ENCODE data around the gene DGKQ. TPM values are rescaled to one million over a fixed set of nuclear protein-coding genes. Genes with fewer than 3 reads are reported as not detected.

DGKQ gene
- total RNA-seq, 2 experiments from 2014 or later: 9.3 to 11.3 TPM

DNA sequence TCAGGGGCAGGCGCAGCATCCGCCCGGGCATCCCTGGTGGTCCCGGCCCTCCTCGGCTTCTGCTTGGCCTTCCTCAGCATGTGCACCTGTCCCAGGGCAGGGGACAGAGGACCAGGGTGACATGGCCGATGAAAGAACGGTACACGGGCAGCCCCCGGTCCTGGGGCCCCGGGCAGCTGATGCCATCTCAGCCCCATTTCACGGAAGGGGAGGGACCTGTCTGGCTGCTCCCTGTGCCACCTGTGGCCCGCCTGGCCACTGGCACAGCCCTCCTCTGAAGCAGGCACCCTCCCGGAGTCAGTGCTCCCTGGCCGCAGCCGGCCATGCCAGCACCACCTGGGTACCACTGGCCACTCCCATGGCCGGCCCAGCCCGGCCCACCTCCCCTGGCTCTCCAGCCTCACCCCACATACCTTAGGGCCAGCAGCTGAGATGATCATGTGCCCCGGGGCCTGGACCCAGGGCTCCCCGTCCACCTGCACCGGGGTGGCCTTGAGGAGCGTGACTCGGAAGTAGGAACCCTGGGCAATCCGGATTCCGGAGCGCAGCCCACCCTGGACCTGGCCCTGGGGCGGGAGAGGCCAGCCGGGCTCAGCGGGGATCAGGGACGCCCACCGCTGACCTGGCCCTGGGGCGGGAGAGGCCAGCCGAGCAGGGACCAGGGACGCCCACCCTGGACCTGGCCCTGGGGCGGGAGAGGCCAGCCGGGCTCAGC is 12.6 kb downstream of the DGKQ start:
- ChIA-PET CTCF (no interaction called here), POLR2A (no interaction called here)
- H3K4me3 Mint-ChIP-seq: no peak overlapping the region
- no peak overlapping the region for H3K27ac Mint-ChIP-seq
- intact Hi-C loops (cut with DNase I, micrococcal nuclease): no loop called here
- no peaks in the 10 kb centered on the region for H3K4me1 Mint-ChIP-seq
- DNase-seq (no peak), ATAC-seq (no peak)
- no peaks in the 10 kb centered on the region for H3K9me3 Mint-ChIP-seq (ENCODE audit: low read depth)
- H3K27me3 Mint-ChIP-seq: no peaks in the 10 kb centered on the region
- H3K36me3 Mint-ChIP-seq (ENCODE audit: low read depth): peaks cover 1% of the 10 kb centered on the region

DNA sequence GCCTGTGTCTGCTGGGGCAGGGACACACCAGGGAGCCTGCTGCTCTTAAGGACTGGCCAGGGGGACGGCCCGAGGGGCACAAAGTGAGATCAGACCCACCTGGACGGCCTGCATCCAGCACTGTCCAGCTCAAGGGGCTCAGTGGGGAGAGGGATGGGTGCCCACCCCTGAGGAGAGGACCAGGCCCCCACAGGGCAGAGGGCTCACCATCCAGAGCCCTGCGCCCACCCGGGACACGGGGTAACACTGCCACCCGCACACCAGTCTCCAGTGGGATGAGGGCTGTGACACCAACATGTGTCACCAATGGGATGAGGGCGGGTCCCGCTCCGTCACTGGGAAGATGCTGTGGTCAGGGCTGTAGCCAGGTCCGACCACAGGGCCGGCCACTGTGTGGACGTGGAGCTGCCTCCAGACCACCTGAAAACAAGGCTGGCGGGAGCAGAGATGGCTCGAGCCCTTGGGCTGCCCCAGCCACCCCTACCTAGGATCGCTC is 13.2 kb downstream of the DGKQ start:
- intact Hi-C loops (cut with DNase I, micrococcal nuclease): no loop called here
- no peak overlapping the region for H3K27ac Mint-ChIP-seq
- no peaks in the 10 kb centered on the region for H3K4me1 Mint-ChIP-seq

DNA sequence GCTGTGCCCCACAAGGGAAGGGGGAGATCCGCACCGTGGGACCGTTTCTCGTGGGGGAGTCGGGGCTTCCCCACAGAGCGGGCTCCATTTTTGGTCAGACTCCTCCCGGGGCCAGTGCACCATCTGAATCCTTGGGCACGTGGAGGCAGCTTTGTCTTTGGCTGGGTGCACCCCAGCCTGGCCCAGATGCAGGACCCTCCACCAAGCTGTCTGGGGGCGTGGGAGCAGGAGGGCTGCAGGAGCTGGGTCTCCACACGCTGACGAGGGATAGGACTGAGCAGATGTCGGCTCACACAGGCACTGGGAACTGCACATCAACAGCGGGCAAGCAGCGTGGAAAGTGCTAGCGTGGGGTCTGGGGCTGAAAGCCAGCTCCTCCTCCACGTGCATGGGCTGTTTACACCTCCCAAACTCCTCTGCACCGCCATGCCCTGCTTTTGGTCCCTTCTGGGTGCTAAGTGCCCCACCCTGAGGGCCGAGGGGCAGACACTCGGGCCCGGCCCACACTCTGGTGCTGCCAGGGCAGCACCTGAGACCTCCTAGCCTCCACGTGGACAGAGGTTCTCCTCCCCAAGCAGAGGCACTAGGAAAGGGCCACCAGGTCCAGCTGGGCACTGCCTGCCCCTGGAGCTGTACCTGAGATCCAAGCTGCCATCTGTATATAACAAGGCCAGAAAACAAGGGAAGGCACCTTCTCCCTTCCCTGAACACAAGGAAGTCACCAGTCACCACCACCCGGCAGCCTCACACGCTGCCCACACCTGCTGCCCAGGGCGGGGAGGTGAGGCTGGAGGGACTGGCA is 13.8 kb downstream of the DGKQ start:
- Mint-ChIP-seq H3K4me3 (no peak overlapping the region), H3K9me3 (ENCODE audit: low read depth) (no peaks in the 10 kb centered on the region), H3K4me1 (no peaks in the 10 kb centered on the region), H3K27me3 (no peaks in the 10 kb centered on the region), H3K36me3 (ENCODE audit: low read depth) (peaks cover 4% of the 10 kb centered on the region), H3K27ac (no peak overlapping the region)
- DNase-seq: no peak
- CTCF ChIA-PET: interaction anchor here (0.6 kb wide), 1 partner anchor 350 kb away, joined by 3 read pairs; no protein-coding TSS in a partner anchor
- intact Hi-C loops (cut with DNase I, micrococcal nuclease): no loop called here
- ATAC-seq: no peak
- POLR2A ChIA-PET: interaction anchor here (0.6 kb wide), 2 partner anchors 30 to 51 kb away, joined by 4 read pairs; no protein-coding TSS in a partner anchor

More for the DNA sequence above, 13.2 kb downstream of the DGKQ start:
- Mint-ChIP-seq H3K36me3 (ENCODE audit: low read depth) (peaks cover 1% of the 10 kb centered on the region), H3K9me3 (ENCODE audit: low read depth) (no peaks in the 10 kb centered on the region), H3K4me3 (no peak overlapping the region), H3K27me3 (no peaks in the 10 kb centered on the region)
- ChIA-PET POLR2A (no interaction called here), CTCF (no interaction called here)
- no peak for DNase-seq
- no peak for ATAC-seq

DNA sequence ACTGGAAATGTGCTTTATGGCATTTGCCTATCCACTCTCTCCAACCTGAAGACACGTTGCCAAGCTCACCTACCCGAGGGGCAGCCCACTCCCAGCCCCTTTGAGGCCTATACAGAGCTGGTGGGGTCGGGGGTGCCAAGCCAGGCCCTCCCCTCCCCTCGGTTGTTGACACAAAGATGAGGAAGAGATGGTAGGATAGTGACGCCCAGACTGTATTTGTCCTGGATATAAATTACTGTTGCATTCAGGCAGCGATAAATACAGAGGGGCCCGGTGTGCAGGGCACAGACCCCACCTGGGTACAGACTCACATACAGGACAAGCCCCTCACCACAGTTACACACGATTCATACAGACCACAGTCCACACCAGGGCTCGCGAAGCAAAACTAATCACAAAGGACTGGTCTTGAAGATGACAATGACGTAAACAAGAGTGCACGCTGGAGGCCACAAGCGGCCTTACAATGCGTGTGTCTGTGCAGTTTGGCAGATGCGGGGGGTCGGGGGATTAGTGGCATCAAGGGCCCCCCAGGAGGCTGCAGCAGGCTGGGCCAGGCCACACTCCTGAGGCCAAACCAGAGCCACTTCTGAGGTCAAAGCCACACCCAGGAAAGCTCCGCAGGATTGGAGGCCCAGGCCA is 14.6 kb downstream of the DGKQ start:
- no peak for DNase-seq
- Mint-ChIP-seq H3K36me3 (ENCODE audit: low read depth) (peaks cover 7% of the 10 kb centered on the region), H3K27me3 (no peaks in the 10 kb centered on the region), H3K9me3 (ENCODE audit: low read depth) (no peaks in the 10 kb centered on the region), H3K27ac (no peak overlapping the region), H3K4me3 (no peak overlapping the region), H3K4me1 (no peaks in the 10 kb centered on the region)
- ChIA-PET CTCF (interaction anchor here (0.6 kb wide), 1 partner anchor 350 kb away, joined by 3 read pairs; no protein-coding TSS in a partner anchor), POLR2A (interaction anchor here (0.6 kb wide), 1 partner anchor 50 kb away, joined by 4 read pairs; no protein-coding TSS in a partner anchor)
- no peak for ATAC-seq
- intact Hi-C loops (cut with DNase I, micrococcal nuclease): no loop called here

DNA sequence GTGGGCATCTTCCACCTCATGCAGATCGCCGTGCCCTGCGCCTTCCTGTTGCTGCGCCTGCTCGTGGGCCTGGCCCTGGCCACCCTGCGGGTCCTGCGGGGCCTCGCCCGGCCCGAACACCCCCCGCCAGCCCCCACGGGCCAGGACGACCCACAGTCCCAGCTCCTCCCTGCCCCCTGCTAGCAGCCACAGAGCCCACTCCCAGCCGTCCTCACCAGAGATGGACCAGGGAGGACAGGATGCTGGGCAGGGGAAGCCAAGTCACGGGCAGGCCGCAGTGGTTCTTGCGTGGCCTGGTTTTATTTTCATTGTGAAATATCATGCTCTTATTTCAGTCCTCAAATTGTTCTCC is 15.1 kb downstream of the DGKQ start:
- Mint-ChIP-seq H3K27me3 (no peaks in the 10 kb centered on the region), H3K27ac (no peak overlapping the region), H3K4me1 (no peaks in the 10 kb centered on the region), H3K4me3 (no peak overlapping the region), H3K9me3 (ENCODE audit: low read depth) (no peaks in the 10 kb centered on the region), H3K36me3 (ENCODE audit: low read depth) (peaks cover 10% of the 10 kb centered on the region)
- intact Hi-C loops (cut with DNase I, micrococcal nuclease): no loop called here
- ATAC-seq: no peak
- DNase-seq: no peak
- ChIA-PET POLR2A (no interaction called here), CTCF (no interaction called here)

DNA sequence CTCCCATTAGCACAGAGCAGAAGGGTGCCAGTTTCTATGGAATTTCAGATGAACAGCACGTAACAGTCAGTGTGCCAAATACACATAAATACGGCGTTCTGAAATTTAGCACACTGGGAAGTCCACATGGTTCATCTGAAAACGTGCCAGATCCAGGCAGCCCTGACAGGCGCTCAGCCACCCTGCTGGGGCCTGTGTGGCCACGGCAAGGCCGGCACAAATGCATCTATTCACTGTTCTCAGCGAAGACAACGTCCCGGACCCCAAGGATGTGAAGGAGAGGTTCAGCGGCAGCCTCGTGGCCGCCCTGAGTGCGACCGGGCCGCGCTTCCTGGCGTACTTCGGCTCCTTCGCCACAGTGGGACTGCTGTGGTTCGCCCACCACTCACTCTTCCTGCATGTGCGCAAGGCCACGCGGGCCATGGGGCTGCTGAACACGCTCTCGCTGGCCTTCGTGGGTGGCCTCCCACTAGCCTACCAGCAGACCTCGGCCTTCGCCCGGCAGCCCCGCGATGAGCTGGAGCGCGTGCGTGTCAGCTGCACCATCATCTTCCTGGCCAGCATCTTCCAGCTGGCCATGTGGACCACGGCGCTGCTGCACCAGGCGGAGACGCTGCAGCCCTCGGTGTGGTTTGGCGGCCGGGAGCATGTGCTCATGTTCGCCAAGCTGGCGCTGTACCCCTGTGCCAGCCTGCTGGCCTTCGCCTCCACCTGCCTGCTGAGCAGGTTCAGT is 15.6 kb downstream of the DGKQ start:
- no peak overlapping the region for H3K27ac Mint-ChIP-seq
- intact Hi-C loops (cut with DNase I, micrococcal nuclease): no loop called here
- H3K4me3 Mint-ChIP-seq: no peak overlapping the region
- CTCF ChIA-PET: interaction anchor here (0.6 kb wide), 1 partner anchor 290 kb away, joined by 3 read pairs; no protein-coding TSS in a partner anchor
- ATAC-seq (no peak), DNase-seq (no peak)
- no peaks in the 10 kb centered on the region for H3K9me3 Mint-ChIP-seq (ENCODE audit: low read depth)
- H3K27me3 Mint-ChIP-seq: no peaks in the 10 kb centered on the region
- H3K4me1 Mint-ChIP-seq: no peaks in the 10 kb centered on the region
- POLR2A ChIA-PET: no interaction called here
- peaks cover 12% of the 10 kb centered on the region for H3K36me3 Mint-ChIP-seq (ENCODE audit: low read depth)

DNA sequence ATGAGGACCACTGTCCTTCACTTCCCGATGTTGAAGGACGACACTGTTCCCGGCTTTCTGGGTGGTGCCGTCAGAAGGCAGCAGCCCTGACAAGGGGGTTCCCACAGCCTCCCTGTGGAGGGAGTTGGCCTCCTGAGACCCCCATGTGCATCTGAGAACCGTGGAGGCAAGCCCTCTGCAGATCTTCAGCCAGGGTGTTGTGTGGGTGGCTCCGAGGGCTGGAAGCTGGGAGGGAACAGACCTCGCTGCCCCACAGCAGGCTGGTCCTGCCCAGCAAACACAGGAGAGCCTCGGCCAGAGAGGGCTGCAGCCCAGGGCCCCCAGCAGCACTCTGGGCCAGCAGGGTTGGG is 16.2 kb downstream of the DGKQ start:
- Mint-ChIP-seq H3K27ac (no peak overlapping the region), H3K36me3 (ENCODE audit: low read depth) (peaks cover 12% of the 10 kb centered on the region), H3K4me1 (no peaks in the 10 kb centered on the region), H3K27me3 (no peaks in the 10 kb centered on the region), H3K4me3 (no peak overlapping the region), H3K9me3 (ENCODE audit: low read depth) (no peaks in the 10 kb centered on the region)
- intact Hi-C loops (cut with DNase I, micrococcal nuclease): no loop called here
- no peak for DNase-seq
- POLR2A ChIA-PET: no interaction called here
- CTCF ChIA-PET: interaction anchor here (0.6 kb wide), 1 partner anchor 290 kb away, joined by 3 read pairs; no protein-coding TSS in a partner anchor
- no peak for ATAC-seq

DNA sequence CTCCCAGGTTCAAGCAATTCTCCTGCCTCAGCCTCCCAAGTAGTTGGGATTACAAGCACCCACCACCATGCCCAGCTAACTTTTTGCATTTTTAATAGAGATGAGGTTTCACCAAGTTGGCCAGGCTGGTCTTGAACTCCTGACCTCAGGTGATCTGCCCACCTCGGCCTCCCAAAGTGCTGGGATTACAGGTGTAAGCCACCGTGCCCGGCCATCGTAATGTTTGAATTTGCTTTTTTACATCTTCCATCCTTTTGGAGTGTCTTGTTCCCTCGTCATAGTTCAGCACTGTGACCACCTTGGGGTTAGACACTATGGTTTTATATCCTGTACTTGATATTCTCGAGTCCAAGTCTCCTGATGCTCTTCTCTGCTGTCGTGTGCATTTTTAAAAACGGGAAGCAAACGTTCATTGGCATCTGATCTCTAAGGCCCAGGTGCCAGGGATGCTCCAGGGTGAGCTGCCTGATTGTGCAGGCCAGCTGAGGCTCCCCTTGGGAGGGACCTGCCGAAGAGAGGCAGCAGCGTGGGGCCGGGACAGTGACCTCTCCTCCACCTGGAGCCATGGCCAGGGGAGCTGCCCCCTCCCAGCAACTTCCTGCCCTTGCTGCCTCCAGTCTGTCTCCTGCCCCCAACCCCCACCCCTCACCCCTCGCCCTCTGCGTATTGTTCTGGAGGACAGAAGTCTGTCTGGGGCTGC is 16.7 kb downstream of the DGKQ start:
- no peaks in the 10 kb centered on the region for H3K4me1 Mint-ChIP-seq
- CTCF ChIA-PET: interaction anchor here (0.6 kb wide), 1 partner anchor 291 kb away, joined by 3 read pairs; no protein-coding TSS in a partner anchor
- ATAC-seq: no peak

DNA sequence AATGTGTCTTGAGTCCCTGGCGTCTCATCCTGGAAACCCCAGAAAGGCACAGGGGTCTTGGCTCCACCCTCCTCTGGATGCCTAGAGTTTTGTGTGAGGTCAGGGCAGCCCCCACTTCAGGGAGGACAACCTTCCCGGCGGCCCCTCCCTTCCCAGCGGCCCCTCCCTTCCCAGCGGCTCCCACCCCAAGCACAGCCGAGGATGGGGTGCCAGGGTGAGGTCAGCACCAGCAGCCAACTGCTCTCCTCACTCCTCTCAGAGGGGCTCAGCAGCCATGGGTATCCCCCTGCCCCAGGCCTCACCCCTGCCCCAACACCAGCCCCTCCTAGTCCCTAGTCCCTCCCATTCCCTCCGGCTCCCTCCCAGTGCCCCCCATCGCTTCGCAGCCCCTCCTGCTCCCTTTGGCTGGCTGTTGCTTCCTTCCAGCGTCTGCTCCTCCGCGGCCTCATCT is 17.4 kb downstream of the DGKQ start:
- no peak for DNase-seq
- CTCF ChIA-PET: no interaction called here
- Mint-ChIP-seq H3K36me3 (ENCODE audit: low read depth) (peaks cover 11% of the 10 kb centered on the region), H3K27ac (no peak overlapping the region), H3K4me3 (no peak overlapping the region), H3K27me3 (no peaks in the 10 kb centered on the region), H3K4me1 (no peaks in the 10 kb centered on the region), H3K9me3 (ENCODE audit: low read depth) (no peaks in the 10 kb centered on the region)
- intact Hi-C loops (cut with DNase I, micrococcal nuclease): no loop called here
- no peak for ATAC-seq
- POLR2A ChIA-PET: no interaction called here

More for the DNA sequence above, 16.7 kb downstream of the DGKQ start:
- Mint-ChIP-seq H3K4me3 (no peak overlapping the region), H3K9me3 (ENCODE audit: low read depth) (no peaks in the 10 kb centered on the region), H3K27ac (no peak overlapping the region), H3K36me3 (ENCODE audit: low read depth) (peaks cover 11% of the 10 kb centered on the region), H3K27me3 (no peaks in the 10 kb centered on the region)
- intact Hi-C loops (cut with DNase I, micrococcal nuclease): no loop called here
- no peak for DNase-seq
- POLR2A ChIA-PET: no interaction called here

DNA sequence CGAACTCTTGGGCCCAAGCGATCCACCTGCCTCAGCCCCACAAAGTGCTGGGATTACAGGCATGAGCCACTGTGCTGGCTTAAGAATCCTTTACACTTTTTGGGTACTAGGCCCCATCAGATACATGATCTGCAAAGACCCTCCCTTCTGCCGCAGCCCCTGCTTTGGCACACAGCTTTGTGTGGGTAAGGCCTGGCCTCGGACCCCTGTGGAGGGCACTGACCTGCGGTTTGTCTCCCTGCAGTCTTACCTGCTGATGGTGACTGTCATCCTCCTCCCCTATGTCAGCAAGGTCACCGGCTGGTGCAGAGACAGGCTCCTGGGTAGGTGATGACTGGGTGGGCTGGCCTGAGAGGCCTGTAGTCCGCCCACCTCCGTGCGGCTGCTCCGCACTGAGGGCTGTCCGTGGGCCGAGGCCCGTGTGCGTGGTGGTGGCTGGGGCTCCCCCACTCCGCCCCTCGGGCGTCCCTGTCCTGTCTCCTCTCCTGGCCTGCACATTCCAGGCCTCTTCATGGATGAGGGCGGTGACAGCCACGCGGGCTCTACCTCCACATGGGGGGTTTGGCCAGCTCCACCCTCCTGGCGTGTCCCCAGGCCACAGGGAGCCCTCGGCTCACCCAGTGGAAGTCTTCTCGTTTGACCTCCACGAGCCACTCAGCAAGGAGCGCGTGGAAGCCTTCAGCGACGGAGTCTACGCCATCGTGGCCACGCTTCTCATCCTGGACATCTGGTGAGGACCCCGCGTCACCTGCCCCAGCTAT is 18.0 kb downstream of the DGKQ start:
- POLR2A ChIA-PET: no interaction called here
- Mint-ChIP-seq H3K36me3 (ENCODE audit: low read depth) (peaks cover 11% of the 10 kb centered on the region), H3K27me3 (no peaks in the 10 kb centered on the region), H3K4me3 (no peak overlapping the region), H3K4me1 (no peaks in the 10 kb centered on the region), H3K27ac (no peak overlapping the region), H3K9me3 (ENCODE audit: low read depth) (no peaks in the 10 kb centered on the region)
- DNase-seq (no peak), ATAC-seq (no peak)
- CTCF ChIA-PET: no interaction called here
- intact Hi-C loops (cut with DNase I, micrococcal nuclease): no loop called here
